ENCODE data around the gene VEZT.

- no peak for TF ChIP-seq CTCF (IDR thresholded peaks at IDR 0.05; ENCODE audit: low read depth, low read length, poor library complexity, severe bottlenecking)
- TF ChIP-seq EZH2phosphoT487 (IDR thresholded peaks at IDR 0.05; ENCODE audit: borderline replicate concordance, low read length): no peak
These were observed 29.7 kb upstream of the VEZT start for GRCh38 chr12:95187865-95188415.

Data from DOHH2 (cell line).